GM12891 (cell line): Measurements from ENCODE around the gene ZNF546.

Source experiments
- PAX5 ChIP-seq: IDR thresholded peaks from 2 replicates; pipeline ENCODE4 v1.6.1; 2011; ENCODE audit warnings: low read length, moderate library complexity, mild to moderate bottlenecking; ENCODE audit not compliant: insufficient read depth, severe bottlenecking
- POLR2A ChIP-seq: IDR thresholded peaks from 2 replicates; pipeline ENCODE4 v1.6.1; 2011; ENCODE audit warnings: low read depth, low read length, control low read depth
- POLR2AphosphoS5 ChIP-seq: IDR thresholded peaks from 2 replicates; pipeline ENCODE4 v1.6.1; 2011; ENCODE audit warnings: low read depth, low read length, control low read depth
- TAF1 ChIP-seq: IDR thresholded peaks from 2 replicates; pipeline ENCODE4 v1.6.1; 2011; ENCODE audit warnings: low read depth, low read length, control low read depth

DNA sequence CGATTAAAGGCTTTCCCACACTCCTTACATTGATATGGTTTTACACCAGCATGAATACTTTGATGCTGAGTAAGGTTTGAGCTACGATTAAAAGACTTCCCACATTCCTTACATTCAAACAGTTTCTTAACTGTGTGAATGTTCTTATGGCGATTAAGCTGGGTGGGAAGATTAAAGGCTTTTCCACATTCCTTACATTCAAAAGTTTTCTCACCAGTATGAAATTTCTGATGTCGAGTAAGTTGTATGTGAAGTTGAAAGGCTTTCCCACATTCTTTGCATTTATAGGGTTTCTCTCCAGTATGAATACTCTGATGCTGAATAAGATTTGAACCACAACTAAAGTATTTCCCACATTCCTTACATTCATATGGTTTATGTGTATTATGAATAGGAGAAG, 39.1 kb downstream of the ZNF546 start:
- TF ChIP-seq POLR2A = no peak
- TF ChIP-seq POLR2AphosphoS5 = no peak
- TF ChIP-seq TAF1 = no peak
- TF ChIP-seq PAX5 = no peak
